ENCODE results near the gene NETO2. TPM values are rescaled to one million over a fixed set of nuclear protein-coding genes. Genes with fewer than 3 reads are reported as not detected.
"Not testable (repeated sequence)": the region's sequence is repeated elsewhere in the genome, so short reads cannot be mapped to it uniquely, and the experiment has no call there.

Gene NETO2
- total RNA-seq, 4 donors from 2014 or later: 0.79 to 8.8 (median 3.3) TPM

DNA sequence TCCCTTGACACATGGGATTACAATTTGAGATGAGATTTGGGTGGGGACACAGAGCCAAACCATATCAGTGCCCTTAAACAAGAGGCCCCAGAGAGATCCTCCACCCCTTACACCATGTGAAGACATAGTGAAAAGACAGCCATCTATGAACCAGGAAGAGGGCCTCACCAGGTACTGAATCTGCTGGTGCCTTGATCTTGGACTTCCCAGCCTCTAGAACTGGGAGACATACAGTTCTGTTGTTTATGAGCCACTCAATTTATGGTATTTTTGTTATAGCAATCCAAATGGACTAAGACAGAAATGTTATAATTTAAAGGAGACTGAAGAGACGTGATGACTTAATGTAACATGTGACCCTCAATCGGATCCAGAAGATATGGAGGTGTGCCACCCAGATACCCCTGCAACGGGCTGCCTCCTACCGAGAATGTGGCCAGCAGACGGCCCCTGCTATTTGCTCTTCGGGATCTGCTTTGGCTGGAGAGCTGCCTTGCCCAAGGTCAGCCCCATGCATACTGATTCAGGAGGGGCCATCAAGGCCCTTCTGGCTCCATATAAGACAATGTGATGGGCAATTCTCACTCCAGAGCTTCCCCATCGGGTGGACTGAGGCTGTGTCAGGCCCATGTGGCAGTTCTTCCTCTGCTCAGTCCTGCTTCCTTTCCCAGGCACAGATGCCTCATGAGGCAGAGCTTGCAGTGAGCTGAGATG lies 80.6 kb downstream of the NETO2 start:
- TF ChIP-seq CTCF (IDR thresholded peaks at IDR 0.05): no peak
- DNase-seq (ENCODE audit: low spot score) (no peak), ATAC-seq (ENCODE audit: low FRiP score) (no peak)

DNA sequence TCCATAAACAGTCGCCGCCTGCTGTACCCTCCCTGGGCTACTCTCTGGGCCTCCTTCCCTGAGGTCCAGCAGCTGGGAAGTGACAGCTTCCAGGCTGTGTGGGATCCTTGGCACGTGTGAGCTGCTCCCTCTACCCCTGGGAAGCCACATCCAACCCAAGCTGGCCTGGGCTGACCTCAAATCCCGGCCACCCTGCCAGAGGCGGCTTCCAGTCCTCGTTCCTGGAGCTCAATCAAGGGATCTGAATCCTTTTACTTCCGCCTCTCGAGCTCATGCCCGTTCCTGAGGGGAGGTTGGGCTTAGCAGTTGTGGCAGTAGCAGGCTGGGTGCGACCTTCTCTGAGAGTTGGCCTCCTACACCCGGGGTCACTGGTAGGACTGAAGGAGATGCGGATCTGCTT lies 82.5 kb downstream of the NETO2 start:
- no peak for TF ChIP-seq CTCF (IDR thresholded peaks at IDR 0.05)
- DNase-seq (ENCODE audit: low spot score): no peak
- no peak for ATAC-seq (ENCODE audit: low FRiP score)

GRCh38 chr16:47060596-47060995 lies 83.1 kb downstream of the NETO2 start:
- no peak for DNase-seq (ENCODE audit: low spot score)
- TF ChIP-seq CTCF (IDR thresholded peaks at IDR 0.05): no peak
- no peak for ATAC-seq (ENCODE audit: low FRiP score)

DNA sequence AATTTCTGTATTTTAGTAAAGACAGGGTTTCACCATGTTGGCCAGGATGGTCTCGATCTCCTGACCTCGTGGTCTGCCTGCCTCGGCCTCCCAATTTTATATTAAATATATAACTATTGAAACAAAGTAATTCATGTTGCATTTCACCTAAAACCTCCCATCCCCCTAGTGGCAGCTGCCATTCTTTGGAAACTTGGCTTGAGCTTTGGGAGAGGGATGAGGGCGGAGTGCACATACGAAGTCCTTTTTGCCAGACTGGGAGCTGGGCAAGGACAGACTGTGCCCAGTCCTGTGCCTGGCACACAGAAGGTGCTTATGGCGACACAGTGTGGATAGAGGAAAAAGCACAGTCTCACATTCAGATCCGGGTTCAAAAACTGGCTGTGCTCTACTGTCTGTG lies 83.8 kb downstream of the NETO2 start:
- TF ChIP-seq CTCF (IDR thresholded peaks at IDR 0.05): no peak
- no peak for ATAC-seq (ENCODE audit: low FRiP score)
- DNase-seq (ENCODE audit: low spot score): no peak

- ATAC-seq (ENCODE audit: low FRiP score); DNase-seq (ENCODE audit: low spot score): not testable (repeated sequence)
Measured at GRCh38 chr16:47059130-47059529, 84.6 kb downstream of the NETO2 start.

- TF ChIP-seq CTCF (IDR thresholded peaks at IDR 0.05): no peak
- no peak for DNase-seq (ENCODE audit: low spot score)
- ATAC-seq (ENCODE audit: low FRiP score): no peak
Measured at GRCh38 chr16:47058295-47059086, 85.3 kb downstream of the NETO2 start.

GRCh38 chr16:47057630-47057993 lies 86.1 kb downstream of the NETO2 start:
- DNase-seq (ENCODE audit: low spot score) (no peak), ATAC-seq (ENCODE audit: low FRiP score) (no peak)
- TF ChIP-seq CTCF (IDR thresholded peaks at IDR 0.05): no peak

Measured in omental fat pad (tissue), 4 donors.